Measurements from ENCODE around the gene ADGRG1. TPM values are rescaled to one million over a fixed set of nuclear protein-coding genes. Genes with fewer than 3 reads are reported as not detected.

The ADGRG1 gene
- total and polyA plus RNA-seq, 3 donors from 2014 or later = 134 to 346 (median 296) TPM

DNA sequence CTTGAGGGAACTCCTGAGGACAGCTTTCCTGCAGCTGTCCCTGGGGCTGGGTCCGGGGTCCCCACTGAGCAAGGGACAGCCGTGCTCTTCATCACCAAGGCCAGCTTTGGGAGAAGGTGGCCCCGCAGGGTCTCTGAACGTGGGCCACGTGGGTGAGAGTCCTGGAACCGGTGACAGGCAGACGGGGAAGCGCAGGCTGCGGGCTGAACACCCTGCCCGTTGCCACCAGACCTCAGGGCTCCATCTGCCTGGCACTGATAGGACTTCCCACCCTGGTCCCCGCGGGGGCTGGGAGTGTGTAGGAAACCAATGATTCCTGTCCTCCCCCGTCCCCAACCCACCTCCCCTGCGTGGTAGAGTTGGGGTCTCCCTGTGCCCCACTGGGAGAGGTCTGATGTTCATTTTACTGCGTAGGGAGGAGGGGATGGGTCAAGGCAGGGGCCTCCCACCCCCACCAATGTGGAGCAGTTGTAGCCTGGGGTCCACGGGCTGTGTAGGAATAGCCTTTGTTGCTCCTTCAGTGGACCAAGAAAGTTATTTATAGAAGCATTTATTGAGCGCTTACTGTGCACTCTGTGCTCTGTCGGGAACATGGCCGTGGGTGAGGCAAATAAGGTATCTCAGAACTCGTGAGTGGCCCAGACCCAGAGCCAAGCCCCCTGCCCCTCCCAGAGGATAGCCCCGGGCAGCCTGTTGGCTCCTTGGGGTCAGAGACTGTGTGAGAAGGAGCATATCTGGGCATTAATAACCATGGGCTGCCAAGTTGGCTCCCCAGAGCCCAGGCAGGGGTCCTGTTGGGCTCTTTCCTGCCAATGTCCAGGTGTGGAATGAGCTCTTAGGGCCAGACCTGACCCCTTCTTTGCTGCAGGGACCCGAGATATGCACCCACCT is 1.3 kb downstream of the ADGRG1 start:
- intact Hi-C loops (cut with DNase I; ENCODE audit: low total_unique reads) = no loop called here
- peaks cover 41% of the 10 kb centered on the region for H3K4me1 ChIP-seq

DNA sequence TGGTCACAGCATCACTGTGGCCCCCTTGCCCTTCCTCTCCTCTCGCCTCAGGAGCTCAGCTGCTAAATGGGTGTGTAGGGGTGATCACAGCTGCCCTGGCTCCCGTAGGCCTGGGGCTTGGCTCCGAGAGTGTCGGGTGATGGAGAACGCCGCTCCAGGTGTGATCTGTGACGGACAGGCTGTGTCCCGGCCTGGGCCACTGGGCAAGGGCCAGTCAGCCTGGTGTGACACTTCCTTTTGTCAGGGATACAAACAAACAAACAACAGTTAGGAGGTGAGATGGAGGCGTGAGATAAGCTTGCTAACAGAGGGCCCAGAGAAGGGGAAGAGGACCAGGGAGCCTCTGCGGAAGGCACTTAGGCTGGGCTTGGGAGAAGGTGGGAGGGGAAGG is 2.0 kb downstream of the ADGRG1 start:
- intact Hi-C loops (cut with DNase I; ENCODE audit: low total_unique reads) = no loop called here
- H3K27ac ChIP-seq = peak overlapping the region; percentile 63 to 78
- H3K27me3 ChIP-seq = no peaks in the 10 kb centered on the region
- no peaks in the 10 kb centered on the region for H3K36me3 ChIP-seq (ENCODE audit: low read depth, missing control alignments)
- H3K4me3 ChIP-seq = peak overlapping the region in 1 of 2 donors; percentile 60
- WGBS, 2 donors = 61 to 73% methylated on average over 10 of the region's 10 CpGs
- DNase-seq = no peak
- H3K4me1 ChIP-seq = peaks cover 37% of the 10 kb centered on the region
- no peak for TF ChIP-seq POLR2A (IDR thresholded peaks at IDR 0.05)
- TF ChIP-seq, protein P1, sequence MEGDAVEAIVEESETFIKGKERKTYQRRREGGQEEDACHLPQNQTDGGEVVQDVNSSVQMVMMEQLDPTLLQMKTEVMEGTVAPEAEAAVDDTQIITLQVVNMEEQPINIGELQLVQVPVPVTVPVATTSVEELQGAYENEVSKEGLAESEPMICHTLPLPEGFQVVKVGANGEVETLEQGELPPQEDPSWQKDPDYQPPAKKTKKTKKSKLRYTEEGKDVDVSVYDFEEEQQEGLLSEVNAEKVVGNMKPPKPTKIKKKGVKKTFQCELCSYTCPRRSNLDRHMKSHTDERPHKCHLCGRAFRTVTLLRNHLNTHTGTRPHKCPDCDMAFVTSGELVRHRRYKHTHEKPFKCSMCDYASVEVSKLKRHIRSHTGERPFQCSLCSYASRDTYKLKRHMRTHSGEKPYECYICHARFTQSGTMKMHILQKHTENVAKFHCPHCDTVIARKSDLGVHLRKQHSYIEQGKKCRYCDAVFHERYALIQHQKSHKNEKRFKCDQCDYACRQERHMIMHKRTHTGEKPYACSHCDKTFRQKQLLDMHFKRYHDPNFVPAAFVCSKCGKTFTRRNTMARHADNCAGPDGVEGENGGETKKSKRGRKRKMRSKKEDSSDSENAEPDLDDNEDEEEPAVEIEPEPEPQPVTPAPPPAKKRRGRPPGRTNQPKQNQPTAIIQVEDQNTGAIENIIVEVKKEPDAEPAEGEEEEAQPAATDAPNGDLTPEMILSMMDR (IDR thresholded peaks at IDR 0.05) = no peak
- no peaks in the 10 kb centered on the region for H3K9me3 ChIP-seq

More for the DNA sequence above, 1.3 kb downstream of the ADGRG1 start:
- TF ChIP-seq, protein P1 (IDR thresholded peaks at IDR 0.05) = no peak
- no peak for TF ChIP-seq POLR2A (IDR thresholded peaks at IDR 0.05)
- H3K9me3 ChIP-seq = no peaks in the 10 kb centered on the region
- DNase-seq = no peak
- no peaks in the 10 kb centered on the region for H3K36me3 ChIP-seq (ENCODE audit: low read depth, missing control alignments)
- no peaks in the 10 kb centered on the region for H3K27me3 ChIP-seq
- H3K4me3 ChIP-seq = peak overlapping the region; percentile 26 to 60
- peak overlapping the region; percentile 63 to 78 for H3K27ac ChIP-seq
- WGBS, 2 donors = 53 to 64% methylated on average over 5 to 22 of the region's 22 CpGs

DNA sequence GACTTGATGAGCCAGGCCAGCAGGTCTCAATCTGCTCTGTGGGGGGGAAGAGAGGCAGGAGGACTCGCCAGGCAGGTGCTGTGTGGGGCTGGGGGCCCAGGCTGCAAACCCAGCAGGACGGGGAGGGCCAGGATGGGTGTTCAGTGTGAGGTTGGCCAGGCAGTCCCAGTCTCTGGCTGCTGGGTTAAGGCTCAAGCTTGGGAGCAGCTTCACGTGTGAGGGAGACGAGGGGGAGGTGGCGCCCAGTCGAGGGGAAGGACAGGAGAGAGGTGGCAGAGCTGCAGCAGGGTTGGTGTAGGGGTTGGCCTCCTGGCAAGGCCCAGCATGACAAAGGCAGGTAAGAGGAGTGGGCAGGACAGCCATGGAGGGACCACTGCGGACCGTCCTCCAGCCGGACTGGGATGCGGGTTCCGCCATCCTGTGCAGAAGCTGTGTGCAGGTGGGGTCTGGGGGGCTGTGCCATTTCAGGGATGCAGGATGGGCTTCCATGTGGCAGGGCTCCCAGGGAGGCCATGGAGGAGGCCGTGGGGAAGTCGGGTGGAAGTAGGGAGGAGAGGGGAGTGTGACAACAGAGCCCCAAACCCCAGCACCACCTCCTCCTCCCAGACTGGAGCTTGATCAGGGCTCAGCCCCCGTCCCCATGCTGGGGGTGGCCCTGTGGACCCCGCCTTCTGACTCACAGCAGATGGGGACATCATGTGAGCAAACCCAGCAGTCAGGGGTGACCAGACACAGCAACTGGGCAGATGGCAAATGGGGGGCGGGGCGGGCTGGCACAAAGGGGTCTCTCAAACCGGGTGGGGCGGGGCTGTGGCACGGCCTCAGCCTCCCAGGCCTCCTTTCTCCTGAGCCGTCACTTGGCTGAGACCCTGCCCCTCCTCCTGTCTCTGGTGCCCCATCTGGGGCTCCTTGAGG is 2.8 kb downstream of the ADGRG1 start:
- H3K36me3 ChIP-seq (ENCODE audit: low read depth, missing control alignments) = no peaks in the 10 kb centered on the region
- WGBS, 2 donors = 58 to 77% methylated on average over 14 to 21 of the region's 21 CpGs
- DNase-seq = peak; percentile 72
- H3K27me3 ChIP-seq = no peaks in the 10 kb centered on the region
- intact Hi-C loops (cut with DNase I; ENCODE audit: low total_unique reads) = no loop called here
- TF ChIP-seq, protein P1 (IDR thresholded peaks at IDR 0.05) = no peak
- TF ChIP-seq POLR2A (IDR thresholded peaks at IDR 0.05) = no peak
- peaks cover 41% of the 10 kb centered on the region for H3K4me1 ChIP-seq
- H3K9me3 ChIP-seq = no peaks in the 10 kb centered on the region
- peak overlapping the region in 1 of 2 donors; percentile 60 for H3K4me3 ChIP-seq
- H3K27ac ChIP-seq = peak overlapping the region; percentile 63 to 78

DNA sequence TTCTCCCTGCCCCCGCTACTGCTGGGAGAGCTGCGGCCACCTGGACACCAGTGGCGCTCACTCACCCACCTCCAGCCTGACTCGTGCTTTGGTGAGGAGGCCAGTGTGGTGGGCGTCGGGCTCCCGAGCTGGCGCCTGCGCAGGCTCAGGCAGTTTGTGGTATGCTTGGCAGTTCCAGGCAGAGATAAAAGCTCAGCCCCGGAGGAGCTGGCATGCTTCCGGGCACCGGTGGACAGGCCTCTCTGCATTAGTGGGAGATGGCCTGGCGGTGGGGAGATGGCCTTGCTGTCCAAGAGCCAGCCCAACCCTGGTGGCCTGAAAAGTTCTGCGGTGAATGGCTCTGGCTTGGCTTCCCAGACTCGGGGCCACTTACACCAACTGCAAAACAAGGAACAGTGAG is 4.1 kb downstream of the ADGRG1 start:
- H3K4me1 ChIP-seq = peaks cover 45% of the 10 kb centered on the region
- H3K4me3 ChIP-seq = no peak overlapping the region
- H3K27me3 ChIP-seq = no peaks in the 10 kb centered on the region

More for the DNA sequence above, 4.1 kb downstream of the ADGRG1 start:
- Histone ChIP-seq H3K36me3 (ENCODE audit: low read depth, missing control alignments) (no peaks in the 10 kb centered on the region), H3K9me3 (no peaks in the 10 kb centered on the region), H3K27ac (peak overlapping the region in 1 of 2 donors; percentile 33)
- DNase-seq = peak; percentile 73
- TF ChIP-seq, protein P1 (IDR thresholded peaks at IDR 0.05) = no peak
- no peak for TF ChIP-seq POLR2A (IDR thresholded peaks at IDR 0.05)
- intact Hi-C loops (cut with DNase I; ENCODE audit: low total_unique reads) = no loop called here
- 54 to 58% methylated on average over 12 to 15 of the region's 15 CpGs for WGBS, 2 donors
